Left lobe of liver (tissue), 2 donors: ENCODE measurements around the gene UNC5C. TPM values are rescaled to one million over a fixed set of nuclear protein-coding genes. Genes with fewer than 3 reads are reported as not detected.
"Not testable (repeated sequence)": the region's sequence is repeated elsewhere in the genome, so short reads cannot be mapped to it uniquely, and the experiment has no call there.

Experiments used
- ATAC-seq: fragments of 200-7000 bp; cut with Tn5 transposase; one replicate; pipeline ENCODE4 v1.9.1; 2020; ENCODE audit warnings: mild to moderate bottlenecking, moderate library complexity
- DNase-seq: peaks from one replicate; pipeline ENCODE4 v3.0.0-alpha.2; 2020; ENCODE audit warnings: low spot score
- total RNA-seq: library from RNA; stranded (reverse); gene quantifications from one replicate; pipeline ENCODE4 v1.2.1, GENCODE V29; 2021
- donor health status: DM: no; HTN: no; CAD: no; lungs with moderate emphysema.
- donor health status: DM: no; HTN: yes; CAD: no.

Gene UNC5C
- total RNA-seq, 1 donor from 2014 or later: 0.86 TPM

DNA sequence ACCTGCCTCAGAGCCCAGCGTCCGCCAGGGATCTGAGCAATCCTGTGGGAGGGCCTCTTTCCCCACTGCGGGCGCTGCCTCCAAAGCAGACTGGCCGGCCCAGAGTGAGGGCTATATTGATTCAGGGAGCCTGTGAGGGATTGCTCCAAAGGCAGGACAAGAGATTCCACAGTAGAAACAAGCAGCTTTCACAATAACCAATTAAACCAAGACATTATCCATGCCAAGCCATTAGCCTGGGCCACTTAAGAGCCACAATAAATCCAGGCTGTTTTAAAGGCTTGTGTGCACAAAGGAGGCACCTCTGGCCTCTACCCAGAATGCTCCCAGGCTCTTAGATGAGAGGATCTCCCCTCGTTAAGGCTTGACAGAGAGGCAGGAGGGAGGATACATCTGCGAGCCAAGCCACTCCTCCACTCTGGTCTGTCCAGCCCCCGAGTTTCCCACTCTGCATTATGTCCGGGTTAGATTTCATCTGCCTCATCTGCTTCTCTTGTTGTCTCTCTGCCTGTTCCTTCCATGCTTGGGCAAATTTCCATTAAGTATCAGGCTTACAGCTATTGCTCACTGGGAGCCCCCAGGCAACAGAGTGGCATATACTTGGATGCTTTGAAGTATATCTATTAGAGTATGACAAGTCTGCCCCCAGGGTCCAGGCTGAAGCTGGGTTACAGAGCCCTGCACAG lies 357.9 kb downstream of the UNC5C start:
- ATAC-seq: no peak
- DNase-seq: no peak

DNA sequence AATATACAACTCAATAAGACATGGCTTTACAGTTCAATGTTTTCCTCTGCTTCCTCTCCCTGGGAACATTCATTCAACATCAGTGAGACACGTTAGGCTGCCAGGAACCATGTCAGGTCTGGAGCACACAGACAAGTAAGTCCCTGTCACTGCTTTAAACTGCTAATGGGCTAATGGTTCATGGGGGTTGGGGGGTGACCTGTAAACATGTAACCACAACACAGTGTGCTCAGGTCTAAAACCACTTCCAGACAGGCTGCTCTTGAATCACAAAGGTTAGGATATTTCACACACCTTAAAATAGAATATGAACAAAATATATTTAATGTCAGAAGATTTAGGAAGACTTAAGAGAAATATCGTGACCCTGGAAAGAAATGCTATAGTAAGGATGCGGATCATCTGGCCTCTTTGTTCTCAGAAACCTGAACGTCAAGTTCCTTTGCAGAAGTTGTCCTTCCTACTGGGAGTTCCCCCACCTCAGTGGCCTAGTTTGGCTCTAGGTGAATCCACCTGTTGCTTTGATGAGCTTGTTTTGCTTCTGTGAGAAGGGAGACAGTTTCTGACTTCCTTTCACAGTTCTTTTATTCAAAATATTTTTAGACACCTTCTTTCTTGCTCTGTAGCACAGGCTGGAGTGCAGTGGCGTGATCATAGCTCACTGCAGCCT lies 359.9 kb downstream of the UNC5C start:
- no peak for ATAC-seq
- DNase-seq: no peak

DNA sequence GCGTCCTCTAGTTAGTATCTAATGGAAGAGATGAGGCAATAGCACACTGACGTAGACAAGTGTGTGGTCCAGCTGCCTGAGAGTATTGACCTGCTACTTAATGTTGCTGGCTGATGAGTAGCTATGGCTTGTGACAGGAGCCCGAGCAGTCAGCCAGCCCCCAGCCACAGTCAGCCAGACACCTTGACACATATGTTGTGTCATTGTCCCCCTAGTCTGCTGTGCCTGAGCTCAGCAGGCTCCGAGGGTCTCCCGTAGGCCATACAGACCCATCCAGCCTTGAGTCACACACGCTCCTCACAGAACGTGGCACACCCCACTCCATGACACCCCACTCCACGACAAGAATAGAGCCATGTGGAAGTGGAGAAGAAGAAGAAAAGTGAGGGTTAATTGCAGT lies 362.1 kb downstream of the UNC5C start:
- ATAC-seq (no peak), DNase-seq (no peak)

- DNase-seq (no peak), ATAC-seq (no peak)
Measured at GRCh38 chr4:95183656-95184408, 364.9 kb downstream of the UNC5C start.

GRCh38 chr4:95181996-95182306 lies 366.8 kb downstream of the UNC5C start:
- DNase-seq (no peak), ATAC-seq (no peak)

DNA sequence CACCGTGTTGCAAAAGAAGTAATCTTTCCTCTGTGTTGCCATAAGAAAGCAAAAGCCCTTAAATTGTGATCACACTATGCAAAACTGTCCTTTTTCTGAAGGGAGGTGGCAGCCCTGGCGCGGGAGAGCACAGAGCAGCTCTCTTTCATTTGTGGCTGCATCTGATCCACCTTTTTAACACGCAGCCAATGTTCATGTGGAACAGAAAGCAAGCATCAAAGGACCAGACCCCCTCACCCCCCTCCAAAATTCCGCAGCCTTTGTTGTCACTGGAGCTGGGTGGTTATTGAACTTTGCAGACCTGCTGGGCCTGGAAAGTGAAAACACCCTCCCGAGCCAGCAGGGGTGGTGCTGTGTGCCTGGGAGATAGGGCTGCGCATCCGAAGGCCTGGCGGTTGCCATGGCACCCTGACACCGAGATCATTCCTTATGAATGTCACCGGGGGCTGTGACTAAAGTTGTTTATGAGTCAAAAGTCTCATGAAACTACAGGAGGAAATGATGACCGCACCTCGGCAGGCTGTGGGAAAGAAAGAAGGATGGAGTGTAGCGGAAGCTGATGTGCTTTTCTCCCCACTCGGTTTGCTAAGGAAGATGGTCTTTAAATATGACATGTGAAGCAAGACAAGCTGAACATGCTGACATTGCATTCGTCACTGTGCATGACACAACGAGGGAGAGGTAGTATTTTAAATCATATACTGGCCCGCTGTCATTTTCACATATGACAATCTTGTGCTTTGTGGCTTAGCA lies 367.4 kb downstream of the UNC5C start:
- no peak for ATAC-seq

DNA sequence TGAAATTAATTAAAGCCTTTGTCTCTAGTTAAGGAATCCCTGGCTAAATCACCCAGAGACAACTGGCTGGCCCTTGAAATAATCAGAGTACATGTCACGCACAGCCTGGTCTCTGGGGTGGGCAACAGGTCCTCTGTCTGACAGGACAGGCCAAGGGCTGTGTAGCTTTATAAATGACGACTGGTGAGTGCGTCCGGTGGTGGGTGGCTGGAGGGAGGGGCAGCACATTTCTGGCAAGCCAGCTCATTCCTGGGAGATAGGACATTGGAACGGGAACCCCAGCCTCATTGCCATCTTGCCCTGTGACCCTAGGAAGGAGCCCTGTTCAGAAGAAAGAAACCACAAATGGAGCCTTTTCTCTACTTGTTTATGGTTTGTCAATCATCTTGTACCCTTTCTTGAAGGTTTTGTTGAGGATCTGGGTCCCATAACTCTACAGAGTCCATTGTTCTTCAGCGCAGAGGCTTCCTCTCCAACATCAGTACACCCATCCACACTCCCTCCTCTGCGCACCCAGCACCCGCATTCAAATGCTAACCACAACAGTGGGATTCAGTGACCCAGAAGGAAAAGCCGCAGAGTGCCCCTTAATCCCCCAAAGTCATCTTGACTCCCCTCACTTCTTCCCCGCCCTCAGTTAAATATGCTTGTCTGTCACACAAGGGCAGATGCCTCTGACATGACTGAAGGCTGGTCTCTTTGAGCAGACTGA lies 368.1 kb downstream of the UNC5C start:
- DNase-seq: no peak

More for the DNA sequence above, 367.4 kb downstream of the UNC5C start:
- DNase-seq: no peak

GRCh38 chr4:95178938-95179337 lies 369.8 kb downstream of the UNC5C start:
- no peak for ATAC-seq

More for the DNA sequence above, 368.1 kb downstream of the UNC5C start:
- no peak for ATAC-seq

DNA sequence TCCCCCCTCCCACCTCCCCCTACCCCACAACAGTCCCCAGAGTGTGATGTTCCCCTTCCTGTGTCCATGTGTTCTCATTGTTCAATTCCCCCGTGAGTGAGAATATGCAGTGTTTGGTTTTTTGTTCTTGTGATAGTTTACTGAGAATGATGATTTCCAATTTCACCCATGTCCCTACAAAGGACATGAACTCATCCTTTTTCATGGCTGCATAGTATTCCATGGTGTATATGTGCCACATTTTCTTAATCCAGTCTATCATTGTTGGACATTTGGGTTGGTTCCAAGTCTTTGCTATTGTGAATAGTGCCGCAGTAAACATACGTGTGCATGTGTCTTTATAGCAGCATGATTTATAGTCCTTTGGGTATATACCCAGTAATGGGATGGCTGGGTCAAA lies 377.4 kb downstream of the UNC5C start:
- not testable (repeated sequence) for DNase-seq, ATAC-seq

More at GRCh38 chr4:95178938-95179337, 369.8 kb downstream of the UNC5C start:
- no peak for DNase-seq

- no peak for ATAC-seq
- DNase-seq: no peak
Measured at GRCh38 chr4:95170176-95170575, 378.6 kb downstream of the UNC5C start.

GRCh38 chr4:95167805-95168204 lies 381.0 kb downstream of the UNC5C start:
- ATAC-seq (no peak), DNase-seq (no peak)

- ATAC-seq (peak; percentile 93), DNase-seq (no peak)
Measured at GRCh38 chr4:95165926-95166524, 382.7 kb downstream of the UNC5C start.

DNA sequence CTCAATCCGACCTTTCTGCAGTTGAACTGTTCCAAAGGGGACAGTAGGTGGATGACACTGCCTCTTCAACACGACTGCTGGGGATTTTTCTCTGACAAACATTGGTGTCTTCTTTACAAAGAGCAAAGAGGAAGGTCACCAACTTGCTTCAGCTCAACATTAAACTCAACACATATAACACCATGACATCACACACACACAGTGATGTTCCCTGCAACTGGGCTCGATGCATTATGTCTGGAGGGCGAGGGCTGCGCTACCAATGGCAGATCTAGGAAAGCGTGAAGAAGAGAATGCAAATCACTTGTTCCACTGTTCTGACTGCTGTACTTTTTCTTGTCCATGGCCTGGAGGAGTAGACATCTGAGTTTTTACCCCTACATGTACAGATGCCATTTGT lies 385.9 kb downstream of the UNC5C start:
- no peak for DNase-seq
- ATAC-seq: no peak

DNA sequence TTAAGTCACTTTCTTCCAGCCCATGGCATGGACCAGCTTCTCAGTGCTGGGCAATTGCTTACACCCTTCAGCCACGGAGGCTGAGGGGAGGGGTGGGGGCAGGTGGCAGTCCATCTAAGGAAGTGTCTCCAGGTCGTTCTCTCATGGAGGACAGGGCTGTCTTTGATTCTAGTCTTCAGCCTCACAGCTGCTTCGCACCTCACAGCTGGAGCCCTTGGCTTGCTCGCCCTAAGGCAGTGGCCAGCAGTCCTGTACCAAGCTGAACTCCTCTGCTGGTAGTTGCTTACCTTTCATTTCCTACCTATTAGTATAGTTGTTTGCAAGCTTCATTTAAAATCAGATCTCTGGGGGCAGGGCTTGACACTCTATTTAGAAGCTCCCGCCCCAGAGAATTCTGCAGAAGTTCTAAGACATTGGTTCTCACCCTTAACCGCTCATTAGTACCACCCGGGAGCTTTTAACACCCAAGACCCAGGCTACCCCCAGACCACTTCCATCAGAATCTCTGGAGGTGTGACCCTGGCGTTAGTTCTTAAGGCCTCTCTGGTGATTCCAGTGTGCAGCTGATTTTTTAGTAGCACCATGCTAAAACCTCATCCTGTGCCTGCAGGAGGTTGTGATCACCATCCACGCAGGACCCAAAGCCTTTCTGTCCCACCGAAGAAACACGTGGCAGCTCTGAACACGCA lies 386.8 kb downstream of the UNC5C start:
- DNase-seq (no peak), ATAC-seq (no peak)

DNA sequence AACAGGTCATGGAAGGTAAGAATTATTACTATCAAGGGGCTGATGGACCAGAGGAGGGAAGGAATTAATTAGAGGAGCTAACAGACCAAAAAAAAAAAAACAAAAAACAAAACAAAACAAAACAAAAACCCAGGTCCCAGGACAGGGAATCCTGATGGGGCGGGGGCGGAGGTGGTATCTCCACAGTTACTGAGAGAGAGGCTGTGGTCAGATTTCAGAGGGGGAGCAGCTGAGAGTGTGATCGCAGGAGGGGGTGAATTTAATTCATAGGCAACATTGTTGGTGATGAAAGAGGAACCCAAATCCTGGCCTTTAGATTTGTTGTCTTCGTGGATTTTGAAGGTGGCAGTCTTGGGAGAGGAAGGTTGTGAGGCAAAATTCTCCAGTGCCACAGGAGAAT lies 389.4 kb downstream of the UNC5C start:
- no peak for ATAC-seq
- DNase-seq: no peak

DNA sequence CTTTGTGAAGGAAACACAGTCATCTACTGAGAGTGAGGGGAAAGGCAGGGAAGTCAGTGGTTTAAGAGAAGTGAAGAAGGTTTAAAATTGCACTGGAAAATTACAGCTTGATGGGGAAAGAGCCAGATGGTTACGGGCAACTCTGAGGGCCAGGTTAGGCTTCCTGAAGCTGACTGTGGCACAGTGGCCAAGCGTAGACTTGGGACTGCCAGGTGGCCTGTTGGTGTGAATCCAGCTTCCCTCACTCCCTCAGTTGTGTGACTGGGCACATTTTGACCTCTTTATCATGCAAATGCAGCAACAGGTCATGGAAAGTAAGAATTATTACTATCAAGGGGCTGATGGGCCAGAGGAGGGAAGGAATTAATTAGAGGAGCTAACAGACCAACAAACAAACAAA lies 390.1 kb downstream of the UNC5C start:
- no peak for DNase-seq
- no peak for ATAC-seq

DNA sequence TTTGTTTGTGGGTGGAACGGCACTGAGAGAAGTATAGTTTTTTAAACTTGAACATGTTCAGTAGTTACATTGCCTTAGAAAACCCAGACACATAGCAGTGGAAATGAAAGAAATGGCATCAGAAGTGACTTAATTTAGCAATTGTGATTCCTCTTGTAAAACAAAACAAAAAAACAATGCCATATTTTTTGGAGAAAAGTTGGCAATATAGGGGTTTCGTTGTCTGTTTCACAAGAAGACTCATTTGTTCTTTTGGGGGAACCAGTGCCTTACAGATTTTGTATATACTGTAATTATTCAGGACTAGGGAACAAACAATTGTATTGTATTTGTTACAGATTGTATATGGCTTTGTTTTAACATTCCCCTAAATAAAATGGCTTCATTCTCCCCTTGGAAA lies 390.7 kb downstream of the UNC5C start:
- ATAC-seq (no peak), DNase-seq (no peak)

GRCh38 chr4:95157596-95157995 lies 391.2 kb downstream of the UNC5C start:
- ATAC-seq (no peak), DNase-seq (no peak)

- DNase-seq (no peak), ATAC-seq (no peak)
Measured at GRCh38 chr4:95156452-95156765, 392.4 kb downstream of the UNC5C start.
